ENCODE measurements around the gene HPCAL4. TPM values are rescaled to one million over a fixed set of nuclear protein-coding genes. Genes with fewer than 3 reads are reported as not detected.

Gene HPCAL4
- total RNA-seq, 4 donors from 2014 or later = 0.55 TPM; not detected in 3

GRCh38 chr1:39647247-39647646 is 44.0 kb downstream of the HPCAL4 start:
- H3K36me3 ChIP-seq = no peaks in the 10 kb centered on the region
- DNase-seq (ENCODE audit: low spot score in 2 of 2) = no peak
- peaks cover 16% of the 10 kb centered on the region for H3K4me1 ChIP-seq
- WGBS = 83% methylated on average over 3 of the region's 3 CpGs
- H3K27ac ChIP-seq = peak overlapping the region; percentile 55
- no peaks in the 10 kb centered on the region for H3K27me3 ChIP-seq
- no peak for TF ChIP-seq EP300 (IDR thresholded peaks at IDR 0.05)
- no peak for TF ChIP-seq CTCF (IDR thresholded peaks at IDR 0.05)
- no peak for TF ChIP-seq POLR2A (IDR thresholded peaks at IDR 0.05)
- no peak for TF ChIP-seq POLR2AphosphoS5 (IDR thresholded peaks at IDR 0.05)
- H3K4me3 ChIP-seq = no peak overlapping the region
- H3K9me3 ChIP-seq = no peaks in the 10 kb centered on the region

GRCh38 chr1:39646232-39647081 is 44.8 kb downstream of the HPCAL4 start:
- no peak for DNase-seq (ENCODE audit: low spot score in 2 of 2)
- Histone ChIP-seq H3K9me3 (no peaks in the 10 kb centered on the region), H3K27me3 (no peaks in the 10 kb centered on the region), H3K4me3 (no peak overlapping the region), H3K4me1 (peaks cover 16% of the 10 kb centered on the region), H3K27ac (peak overlapping the region; percentile 55), H3K36me3 (no peaks in the 10 kb centered on the region)
- WGBS = 29% methylated on average over 12 of the region's 12 CpGs
- TF ChIP-seq CTCF (IDR thresholded peaks at IDR 0.05) (no peak), POLR2AphosphoS5 (IDR thresholded peaks at IDR 0.05) (no peak), EP300 (IDR thresholded peaks at IDR 0.05) (no peak), POLR2A (IDR thresholded peaks at IDR 0.05) (no peak)

- Histone ChIP-seq H3K4me1 (peaks cover 16% of the 10 kb centered on the region), H3K9me3 (no peaks in the 10 kb centered on the region), H3K27ac (no peak overlapping the region), H3K4me3 (no peak overlapping the region), H3K27me3 (no peaks in the 10 kb centered on the region), H3K36me3 (no peaks in the 10 kb centered on the region)
- TF ChIP-seq POLR2AphosphoS5 (IDR thresholded peaks at IDR 0.05) = no peak
- TF ChIP-seq EP300 (IDR thresholded peaks at IDR 0.05) = no peak
- no peak for TF ChIP-seq CTCF (IDR thresholded peaks at IDR 0.05)
- TF ChIP-seq POLR2A (IDR thresholded peaks at IDR 0.05) = no peak
- no peak for DNase-seq (ENCODE audit: low spot score in 2 of 2)
- 90% methylated on average over 2 of the region's 3 CpGs for WGBS
Measured at GRCh38 chr1:39645411-39646043, 45.7 kb downstream of the HPCAL4 start.

- no peak for TF ChIP-seq POLR2AphosphoS5 (IDR thresholded peaks at IDR 0.05)
- no peak for TF ChIP-seq EP300 (IDR thresholded peaks at IDR 0.05)
- TF ChIP-seq CTCF (IDR thresholded peaks at IDR 0.05) = no peak
- no peak for TF ChIP-seq POLR2A (IDR thresholded peaks at IDR 0.05)
- Histone ChIP-seq H3K27me3 (peaks cover 10% of the 10 kb centered on the region), H3K9me3 (no peaks in the 10 kb centered on the region), H3K36me3 (no peaks in the 10 kb centered on the region), H3K4me1 (peaks cover 23% of the 10 kb centered on the region), H3K27ac (no peak overlapping the region), H3K4me3 (no peak overlapping the region)
- 93% methylated on average over 3 of the region's 3 CpGs for WGBS
- DNase-seq (ENCODE audit: low spot score in 2 of 2) = no peak
Measured at GRCh38 chr1:39643705-39644104, 47.5 kb downstream of the HPCAL4 start.

GRCh38 chr1:39642796-39643195 is 48.4 kb downstream of the HPCAL4 start:
- peaks cover 23% of the 10 kb centered on the region for H3K4me1 ChIP-seq
- WGBS = 68% methylated on average over 4 of the region's 4 CpGs
- H3K9me3 ChIP-seq = no peaks in the 10 kb centered on the region
- no peak for TF ChIP-seq CTCF (IDR thresholded peaks at IDR 0.05)
- TF ChIP-seq POLR2A (IDR thresholded peaks at IDR 0.05) = no peak
- TF ChIP-seq EP300 (IDR thresholded peaks at IDR 0.05) = no peak
- no peak for TF ChIP-seq POLR2AphosphoS5 (IDR thresholded peaks at IDR 0.05)
- H3K4me3 ChIP-seq = no peak overlapping the region
- no peaks in the 10 kb centered on the region for H3K36me3 ChIP-seq
- H3K27me3 ChIP-seq = peaks cover 10% of the 10 kb centered on the region
- no peak for DNase-seq (ENCODE audit: low spot score in 2 of 2)
- H3K27ac ChIP-seq = no peak overlapping the region

All from suprapubic skin (tissue), 4 donors.